Measurements from ENCODE around the gene CAPN10.

CAPN10 gene

GRCh38 chr2:240632306-240632721, 45.8 kb downstream of the CAPN10 start:
- TF ChIP-seq RAD21 (IDR thresholded peaks at IDR 0.05; ENCODE audit: low read depth) (no peak), FOXM1 (IDR thresholded peaks at IDR 0.05; ENCODE audit: borderline replicate concordance, low read depth) (no peak), ZBTB7A (IDR thresholded peaks at IDR 0.05; ENCODE audit: low read depth) (no peak), MAX (IDR thresholded peaks at IDR 0.05) (no peak), REST (IDR thresholded peaks at IDR 0.05; ENCODE audit: low read depth) (no peak), USF1 (IDR thresholded peaks at IDR 0.05) (no peak), NFIC (IDR thresholded peaks at IDR 0.05) (no peak), EP300 (IDR thresholded peaks at IDR 0.05; ENCODE audit: borderline replicate concordance) (no peak), CEBPB (IDR thresholded peaks at IDR 0.05) (no peak), TCF12 (IDR thresholded peaks at IDR 0.05; ENCODE audit: low read depth) (no peak), TAF1 (IDR thresholded peaks at IDR 0.05; ENCODE audit: low read depth) (no peak), CREB1 (IDR thresholded peaks at IDR 0.05; ENCODE audit: low read depth) (no peak), YY1 (IDR thresholded peaks at IDR 0.05; ENCODE audit: low read depth) (no peak), TEAD4 (IDR thresholded peaks at IDR 0.05) (no peak), EGR1 (IDR thresholded peaks at IDR 0.05) (no peak)

- TF ChIP-seq CREB1 (IDR thresholded peaks at IDR 0.05; ENCODE audit: low read depth) (no peak), ZBTB7A (IDR thresholded peaks at IDR 0.05; ENCODE audit: low read depth) (no peak), EGR1 (IDR thresholded peaks at IDR 0.05) (no peak), EP300 (IDR thresholded peaks at IDR 0.05; ENCODE audit: borderline replicate concordance) (no peak), TEAD4 (IDR thresholded peaks at IDR 0.05) (no peak), MAX (IDR thresholded peaks at IDR 0.05) (no peak), RAD21 (IDR thresholded peaks at IDR 0.05; ENCODE audit: low read depth) (no peak), NFIC (IDR thresholded peaks at IDR 0.05) (no peak), USF1 (IDR thresholded peaks at IDR 0.05) (no peak), TCF12 (IDR thresholded peaks at IDR 0.05; ENCODE audit: low read depth) (no peak), FOXM1 (IDR thresholded peaks at IDR 0.05; ENCODE audit: borderline replicate concordance, low read depth) (no peak), CEBPB (IDR thresholded peaks at IDR 0.05) (no peak), TAF1 (IDR thresholded peaks at IDR 0.05; ENCODE audit: low read depth) (no peak), YY1 (IDR thresholded peaks at IDR 0.05; ENCODE audit: low read depth) (no peak), REST (IDR thresholded peaks at IDR 0.05; ENCODE audit: low read depth) (no peak)
These were observed 48.8 kb downstream of the CAPN10 start for GRCh38 chr2:240635121-240635997.

GRCh38 chr2:240635998-240636547, 49.5 kb downstream of the CAPN10 start:
- TF ChIP-seq TCF12 (IDR thresholded peaks at IDR 0.05; ENCODE audit: low read depth): no peak
- no peak for TF ChIP-seq USF1 (IDR thresholded peaks at IDR 0.05)
- no peak for TF ChIP-seq YY1 (IDR thresholded peaks at IDR 0.05; ENCODE audit: low read depth)
- TF ChIP-seq ZBTB7A (IDR thresholded peaks at IDR 0.05; ENCODE audit: low read depth): no peak
- TF ChIP-seq MAX (IDR thresholded peaks at IDR 0.05): no peak
- TF ChIP-seq NFIC (IDR thresholded peaks at IDR 0.05): no peak
- no peak for TF ChIP-seq FOXM1 (IDR thresholded peaks at IDR 0.05; ENCODE audit: borderline replicate concordance, low read depth)
- TF ChIP-seq EP300 (IDR thresholded peaks at IDR 0.05; ENCODE audit: borderline replicate concordance): no peak
- no peak for TF ChIP-seq TEAD4 (IDR thresholded peaks at IDR 0.05)
- TF ChIP-seq CREB1 (IDR thresholded peaks at IDR 0.05; ENCODE audit: low read depth): no peak
- TF ChIP-seq RAD21 (IDR thresholded peaks at IDR 0.05; ENCODE audit: low read depth): no peak
- TF ChIP-seq TAF1 (IDR thresholded peaks at IDR 0.05; ENCODE audit: low read depth): no peak
- no peak for TF ChIP-seq EGR1 (IDR thresholded peaks at IDR 0.05)

- TF ChIP-seq CREB1 (IDR thresholded peaks at IDR 0.05; ENCODE audit: low read depth) (no peak), EP300 (IDR thresholded peaks at IDR 0.05; ENCODE audit: borderline replicate concordance) (no peak), USF1 (IDR thresholded peaks at IDR 0.05) (no peak), TCF12 (IDR thresholded peaks at IDR 0.05; ENCODE audit: low read depth) (no peak), REST (IDR thresholded peaks at IDR 0.05; ENCODE audit: low read depth) (no peak), CEBPB (IDR thresholded peaks at IDR 0.05) (no peak)
These were observed 50.1 kb downstream of the CAPN10 start for GRCh38 chr2:240636563-240637115.

Measured in Ishikawa (cell line).